Activated gamma-delta T cell treated with Interleukin-2 at 50 U/mL for 16 hours (primary cell): Measurements from ENCODE around the gene ZNF397.

ENCODE experiments used
- DNase-seq: peaks from one replicate; pipeline ENCODE4 v3.0.0-alpha.2; 2020

Gene ZNF397

DNA sequence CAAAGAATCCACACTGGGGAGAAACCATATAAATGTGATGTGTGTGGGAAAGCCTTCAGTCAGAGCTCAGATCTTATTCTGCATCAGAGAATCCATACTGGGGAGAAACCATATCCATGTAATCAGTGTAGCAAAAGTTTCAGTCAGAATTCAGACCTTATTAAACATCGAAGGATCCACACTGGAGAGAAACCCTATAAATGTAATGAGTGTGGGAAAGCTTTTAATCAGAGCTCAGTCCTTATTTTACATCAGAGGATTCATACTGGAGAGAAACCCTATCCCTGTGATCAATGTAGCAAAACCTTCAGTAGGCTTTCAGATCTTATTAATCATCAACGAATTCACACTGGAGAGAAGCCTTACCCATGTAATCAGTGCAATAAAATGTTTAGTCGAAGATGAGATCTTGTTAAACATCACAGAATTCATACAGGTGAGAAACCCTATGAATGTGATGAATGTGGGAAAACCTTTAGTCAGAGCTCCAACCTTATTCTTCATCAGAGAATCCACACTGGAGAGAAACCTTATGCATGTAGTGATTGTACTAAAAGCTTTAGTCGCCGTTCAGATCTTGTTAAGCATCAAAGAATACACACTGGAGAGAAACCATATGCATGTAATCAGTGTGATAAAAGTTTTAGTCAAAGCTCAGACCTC, 65.9 kb downstream of the ZNF397 start:
- no peak for DNase-seq
